HCT116 (cell line): ENCODE results near the gene SUSD3. TPM values are rescaled to one million over a fixed set of nuclear protein-coding genes. Genes with fewer than 3 reads are reported as not detected.

ENCODE experiments used
- ATAC-seq: fragments of 200-7000 bp; cut with Tn5 transposase; 2 replicates; pipeline ENCODE4 v1.9.1; 2020; ENCODE audit warnings: mild to moderate bottlenecking, moderate library complexity
- BruUV-seq: library from RNA; stranded (reverse); fragments of 400-500 nt; replicated peaks from 2 replicates; lab custom pipeline; 2021; lab: Mats Ljungman, UMichigan
- CTCF ChIA-PET: fragments of 300-600 bp; sonication (Branson Sonifier 250); formaldehyde crosslinking; loops from one replicate; lab custom pipeline; 2021; ENCODE audit warnings: antibody characterized with exemption; lab: Charles Lee
- POLR2A ChIA-PET: fragments of 300-600, 350-600 bp; sonication (Branson Sonifier 250); formaldehyde crosslinking; loops from one replicate; lab custom pipeline; 2021; ENCODE audit warnings: antibody characterized with exemption; lab: Charles Lee
- RAD21 ChIA-PET, 2 experiments: fragments of 300-600 bp; sonication (Branson Sonifier 250); formaldehyde crosslinking; loops; one replicate each; lab custom pipeline; 2023; ENCODE audit warnings: low total read pairs in 2 of 2; ENCODE audit not compliant: uncharacterized antibody in 2 of 2, unreplicated experiment in 2 of 2, low non-redundant PET in 1 of 2; lab: Charles Lee
- DNase-seq: peaks from one replicate; pipeline ENCODE4 v3.0.0-alpha.2; 2010; ENCODE audit warnings: low read depth, low spot score
- H2AFZ ChIP-seq: fragments of 200-600 bp; shearing (Covaris generic), sonication (generic); 2 replicates; pipeline ENCODE4 v1.6.1; 2017; ENCODE audit warnings: low read depth, mixed run types, mixed read lengths, antibody characterized with exemption, low read length; ENCODE audit not compliant: poor library complexity, severe bottlenecking
- H3K27ac ChIP-seq: 2 replicates; pipeline ENCODE4 v1.5.1; 2012; ENCODE audit warnings: low read depth, low read length
- H3K27me3 ChIP-seq: fragments of 200-600 bp; sonication (generic); 2 replicates; pipeline ENCODE4 v1.6.1; 2016; ENCODE audit warnings: mixed run types, low read length, mixed read lengths; ENCODE audit not compliant: insufficient read depth
- H3K36me3 ChIP-seq, 2 experiments: fragments of 200-500 bp in 1 of 2; fragments of 200-600 bp in 1 of 2; sonication (Bioruptor generic) in 1 of 2; sonication (generic) in 1 of 2; 2 replicates each; pipeline versions ENCODE4 v1.5.1 to v1.6.1; 2014 to 2016; ENCODE audit warnings: low read length in 2 of 2, inconsistent platforms in 1 of 2, mixed read lengths in 1 of 2, mixed run types in 1 of 2; ENCODE audit not compliant: insufficient read depth in 2 of 2, control insufficient read depth in 1 of 2
- H3K4me1 ChIP-seq, 2 experiments: fragments of 200-600 bp in 1 of 2; sonication (generic) in 1 of 2; 2 replicates each; pipeline versions ENCODE4 v1.5.1 to v1.6.1; 2012 to 2017; ENCODE audit warnings: low read length in 2 of 2, inconsistent platforms in 1 of 2, mild to moderate bottlenecking in 1 of 2, mixed read lengths in 1 of 2, mixed run types in 1 of 2, moderate library complexity in 1 of 2; ENCODE audit not compliant: insufficient read depth in 2 of 2, control insufficient read depth in 1 of 2
- H3K4me2 ChIP-seq: fragments of 200-600 bp; sonication (generic); 2 replicates; pipeline ENCODE4 v1.6.1; 2017; ENCODE audit warnings: mixed run types, low read length, mixed read lengths
- H3K4me3 ChIP-seq, 2 experiments: fragments of 200-600 bp in 1 of 2; sonication (generic) in 1 of 2; replicated peaks in 1 of 2; 2 replicates each; pipeline ENCODE4 v1.5.1; 2011 to 2016; ENCODE audit warnings: low read length in 2 of 2, control low read depth in 1 of 2, low read depth in 1 of 2, mild to moderate bottlenecking in 1 of 2, mixed read lengths in 1 of 2, mixed run types in 1 of 2
- H3K79me2 ChIP-seq: fragments of 200-600 bp; sonication (generic); 2 replicates; pipeline ENCODE4 v1.6.1; 2017; ENCODE audit warnings: mild to moderate bottlenecking, mixed run types, low read length, moderate library complexity, mixed read lengths; ENCODE audit not compliant: insufficient read depth
- H3K9ac ChIP-seq: fragments of 200-600 bp; sonication (generic); 2 replicates; pipeline ENCODE4 v1.6.1; 2016; ENCODE audit warnings: low read length, mixed read lengths
- H3K9me2 ChIP-seq: fragments of 200-600 bp; sonication (generic), shearing (Covaris generic); 2 replicates; pipeline ENCODE4 v1.6.1; 2017; ENCODE audit warnings: mixed run types, mild to moderate bottlenecking, moderate library complexity; ENCODE audit not compliant: insufficient read depth
- H3K9me3 ChIP-seq, 2 experiments: fragments of 200-500 bp in 1 of 2; fragments of 200-600 bp in 1 of 2; sonication (Bioruptor generic) in 1 of 2; sonication (generic) in 1 of 2; 2 replicates each; pipeline ENCODE4 v1.6.1; 2014 to 2017; ENCODE audit warnings: low read length in 2 of 2, mixed read lengths in 2 of 2, inconsistent platforms in 1 of 2, low read depth in 1 of 2, mild to moderate bottlenecking in 1 of 2, mixed run types in 1 of 2, moderate library complexity in 1 of 2; ENCODE audit not compliant: control insufficient read depth in 1 of 2, insufficient read depth in 1 of 2
- H4K20me1 ChIP-seq: fragments of 200-600 bp; sonication (generic), shearing (Covaris generic); 2 replicates; pipeline ENCODE4 v1.6.1; 2017; ENCODE audit warnings: mixed run types, mild to moderate bottlenecking, moderate library complexity; ENCODE audit not compliant: insufficient read depth
- CBX3 ChIP-seq: IDR thresholded peaks from 2 replicates; pipeline ENCODE4 v1.6.1; 2012; ENCODE audit warnings: low read depth
- EZH2phosphoT487 ChIP-seq: fragments of 200-600 bp; IDR thresholded peaks from 2 replicates; pipeline ENCODE4 v1.6.1; 2018; ENCODE audit warnings: antibody characterized with exemption, borderline replicate concordance
- POLR2A ChIP-seq: IDR thresholded peaks from 2 replicates; pipeline ENCODE4 v1.7.0; 2011; ENCODE audit warnings: borderline replicate concordance; ENCODE audit not compliant: insufficient read depth, insufficient read length; ENCODE audit errors: extremely low read depth
- RAD21 ChIP-seq: IDR thresholded peaks from 2 replicates; pipeline ENCODE4 v1.6.1; 2012; ENCODE audit warnings: low read depth, mild to moderate bottlenecking
- SIN3A ChIP-seq: IDR thresholded peaks from 2 replicates; pipeline ENCODE4 v1.6.1; 2012; ENCODE audit warnings: low read depth
- SP1 ChIP-seq: IDR thresholded peaks from 2 replicates; pipeline ENCODE4 v1.6.1; 2012; ENCODE audit warnings: low read depth
- ZFX ChIP-seq: fragments of 450-650 bp; IDR thresholded peaks from 2 replicates; pipeline ENCODE4 v1.6.1; 2017
- ZNF274 ChIP-seq: fragments of 200-500 bp; sonication (Bioruptor generic); IDR thresholded peaks from 2 replicates; pipeline ENCODE4 v1.6.1; 2014; ENCODE audit warnings: mild to moderate bottlenecking, low read depth, low read length, inconsistent platforms
- intact Hi-C: fragments of 100-400 bp; cut with micrococcal nuclease; formaldehyde crosslinking; loops from 2 replicates; pipeline ENCODE4 v1.10.0; 2022
- total RNA-seq: library from RNA; stranded (reverse); gene quantifications from one replicate; pipeline ENCODE4 v1.2.1, GENCODE V29; 2021; ENCODE audit not compliant: unreplicated experiment
- TF ChIP-seq, protein P1 (sequence below): IDR thresholded peaks from 2 replicates; pipeline ENCODE4 v1.6.1; 2012; ENCODE audit warnings: low read depth
- TF ChIP-seq, protein P2 (sequence below): IDR thresholded peaks from 2 replicates; pipeline ENCODE4 v1.6.1; 2012

SUSD3 gene
- total RNA-seq, 1 experiment from 2014 or later, result 11.3 TPM

DNA sequence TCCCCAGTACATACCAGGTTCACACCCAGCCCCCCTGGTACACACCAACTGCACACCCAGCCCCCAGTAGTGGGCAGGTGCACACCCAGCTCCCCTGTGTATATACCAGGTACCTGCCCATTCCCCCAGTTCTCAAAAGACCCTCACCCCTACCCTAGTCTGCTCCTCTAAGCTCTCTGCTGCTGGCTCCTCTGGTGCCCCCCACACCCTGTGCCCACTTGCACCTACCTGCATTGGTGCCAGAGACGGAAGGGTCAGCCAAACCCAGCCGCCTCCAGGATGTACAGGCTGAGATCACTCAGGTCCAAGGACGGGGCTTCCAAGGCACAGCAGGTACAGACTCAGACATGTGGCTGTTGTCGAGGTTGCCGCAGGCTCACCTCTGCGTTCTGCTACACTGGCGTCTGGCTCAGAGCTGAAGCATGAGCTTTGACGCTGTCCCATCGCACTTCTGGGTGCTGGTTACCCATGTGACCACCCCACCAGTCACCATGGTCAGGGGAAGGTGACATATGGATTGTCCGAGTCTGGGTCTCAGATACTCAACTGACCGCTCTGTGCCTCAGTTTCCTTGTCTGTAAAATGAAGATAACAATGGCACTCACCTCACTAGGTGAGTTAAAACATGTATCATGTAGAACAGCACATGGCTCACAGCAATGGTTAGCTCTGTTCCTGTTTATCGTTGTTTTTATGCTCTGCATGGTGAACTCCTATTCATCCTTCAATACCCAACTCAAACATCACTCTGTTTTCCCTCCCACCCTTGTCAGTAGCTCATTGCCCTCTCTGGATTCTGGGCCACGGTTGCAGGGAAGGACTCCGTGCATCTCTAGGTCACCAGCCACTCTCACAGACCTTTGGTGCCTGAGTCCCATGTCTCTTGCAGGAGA is 45.3 kb upstream of the SUSD3 start:
- Histone ChIP-seq H3K9ac (no peak overlapping the region), H3K9me3 (no peaks in the 10 kb centered on the region), H3K9me2 (no peaks in the 10 kb centered on the region), H3K4me2 (no peak overlapping the region), H3K36me3 (no peaks in the 10 kb centered on the region), H3K27me3 (no peaks in the 10 kb centered on the region), H3K79me2 (no peaks in the 10 kb centered on the region), H4K20me1 (no peaks in the 10 kb centered on the region), H3K4me3 (no peak overlapping the region), H3K4me1 (peaks cover 0 to 3% of the 10 kb centered on the region in 2 experiments; a peak in 1 of 4 replicates), H2AFZ (no peak overlapping the region), H3K27ac (no peak overlapping the region; the same call in 1 of the 2 replicates)
- ChIA-PET POLR2A (no interaction called here), RAD21 (no interaction called here), CTCF (interaction anchor here (3.9 kb wide), 1 partner anchor 10 kb away, joined by 16 read pairs; no protein-coding TSS in a partner anchor)
- ATAC-seq (no peak), DNase-seq (no peak)
- intact Hi-C loops, result no loop called here
- BruUV-seq, result no TSS peak
- no peak for TF ChIP-seq SP1
- TF ChIP-seq, protein P1, sequence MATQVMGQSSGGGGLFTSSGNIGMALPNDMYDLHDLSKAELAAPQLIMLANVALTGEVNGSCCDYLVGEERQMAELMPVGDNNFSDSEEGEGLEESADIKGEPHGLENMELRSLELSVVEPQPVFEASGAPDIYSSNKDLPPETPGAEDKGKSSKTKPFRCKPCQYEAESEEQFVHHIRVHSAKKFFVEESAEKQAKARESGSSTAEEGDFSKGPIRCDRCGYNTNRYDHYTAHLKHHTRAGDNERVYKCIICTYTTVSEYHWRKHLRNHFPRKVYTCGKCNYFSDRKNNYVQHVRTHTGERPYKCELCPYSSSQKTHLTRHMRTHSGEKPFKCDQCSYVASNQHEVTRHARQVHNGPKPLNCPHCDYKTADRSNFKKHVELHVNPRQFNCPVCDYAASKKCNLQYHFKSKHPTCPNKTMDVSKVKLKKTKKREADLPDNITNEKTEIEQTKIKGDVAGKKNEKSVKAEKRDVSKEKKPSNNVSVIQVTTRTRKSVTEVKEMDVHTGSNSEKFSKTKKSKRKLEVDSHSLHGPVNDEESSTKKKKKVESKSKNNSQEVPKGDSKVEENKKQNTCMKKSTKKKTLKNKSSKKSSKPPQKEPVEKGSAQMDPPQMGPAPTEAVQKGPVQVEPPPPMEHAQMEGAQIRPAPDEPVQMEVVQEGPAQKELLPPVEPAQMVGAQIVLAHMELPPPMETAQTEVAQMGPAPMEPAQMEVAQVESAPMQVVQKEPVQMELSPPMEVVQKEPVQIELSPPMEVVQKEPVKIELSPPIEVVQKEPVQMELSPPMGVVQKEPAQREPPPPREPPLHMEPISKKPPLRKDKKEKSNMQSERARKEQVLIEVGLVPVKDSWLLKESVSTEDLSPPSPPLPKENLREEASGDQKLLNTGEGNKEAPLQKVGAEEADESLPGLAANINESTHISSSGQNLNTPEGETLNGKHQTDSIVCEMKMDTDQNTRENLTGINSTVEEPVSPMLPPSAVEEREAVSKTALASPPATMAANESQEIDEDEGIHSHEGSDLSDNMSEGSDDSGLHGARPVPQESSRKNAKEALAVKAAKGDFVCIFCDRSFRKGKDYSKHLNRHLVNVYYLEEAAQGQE, result no peak
- TF ChIP-seq RAD21, result no peak
- TF ChIP-seq SIN3A, result no peak
- TF ChIP-seq EZH2phosphoT487, result no peak
- TF ChIP-seq POLR2A, result no peak
- TF ChIP-seq ZFX, result no peak
- TF ChIP-seq CBX3, result no peak
- TF ChIP-seq ZNF274, result no peak
- TF ChIP-seq, protein P2, sequence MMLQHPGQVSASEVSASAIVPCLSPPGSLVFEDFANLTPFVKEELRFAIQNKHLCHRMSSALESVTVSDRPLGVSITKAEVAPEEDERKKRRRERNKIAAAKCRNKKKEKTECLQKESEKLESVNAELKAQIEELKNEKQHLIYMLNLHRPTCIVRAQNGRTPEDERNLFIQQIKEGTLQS, result no peak
